ENCODE results near the gene FBH1.
"Not testable (repeated sequence)": the region's sequence is repeated elsewhere in the genome, so short reads cannot be mapped to it uniquely, and the experiment has no call there.

Gene FBH1

DNA sequence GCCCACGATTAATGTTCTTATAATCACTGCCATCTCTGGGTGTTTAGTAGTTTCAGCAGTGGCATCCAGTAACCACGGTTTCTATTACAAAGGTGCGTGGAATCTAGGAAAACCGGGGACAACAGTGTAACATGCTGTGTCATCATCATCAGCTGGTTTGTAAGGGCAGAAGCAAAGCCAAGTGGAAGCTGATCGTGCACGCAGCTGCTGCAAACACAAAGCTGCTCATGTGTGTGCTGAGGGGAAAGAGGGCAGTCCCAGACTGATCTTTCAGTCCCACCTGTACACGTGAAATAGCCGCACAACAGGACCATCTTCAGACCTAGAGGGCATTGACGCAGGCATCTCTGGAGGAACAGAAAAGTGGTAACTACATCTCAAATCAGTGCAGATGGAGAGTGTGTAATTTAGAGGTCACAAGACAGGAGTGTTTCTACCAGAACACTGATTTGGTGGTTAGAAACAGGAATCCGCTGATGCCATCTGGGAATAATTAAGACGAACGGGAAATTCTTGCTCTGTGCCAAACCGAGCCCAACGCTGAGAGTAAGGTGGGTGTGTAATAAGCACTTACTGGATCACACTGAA lies 13.8 kb upstream of the FBH1 start:
- DNase-seq: no peak

- not testable (repeated sequence) for DNase-seq
Measured at GRCh38 chr10:5877041-5877440, 13.0 kb upstream of the FBH1 start.

GRCh38 chr10:5882961-5883360 lies 7.1 kb upstream of the FBH1 start:
- no peak for DNase-seq

DNA sequence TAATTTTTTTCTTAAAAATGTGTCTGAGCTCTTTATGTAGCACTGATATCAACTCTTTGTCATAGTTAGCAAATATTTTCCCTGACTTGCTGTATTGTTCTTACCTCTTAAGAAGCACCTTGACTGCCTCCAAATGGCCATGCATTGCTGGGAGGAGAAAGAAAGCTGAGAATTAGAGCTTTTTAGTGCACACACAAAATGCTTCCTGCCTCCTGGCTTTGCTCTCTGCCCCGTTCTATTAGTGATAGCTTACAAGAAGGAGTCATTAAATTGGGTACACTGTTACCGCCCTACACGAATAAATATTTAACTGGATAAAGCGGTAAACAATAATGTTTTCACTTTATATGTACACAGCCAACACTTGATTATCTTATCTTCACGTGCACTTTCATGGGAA lies 4.4 kb upstream of the FBH1 start:
- DNase-seq: no peak

- DNase-seq: no peak
Measured at GRCh38 chr10:5887029-5887428, 3.0 kb upstream of the FBH1 start.

- DNase-seq: no peak
Measured at GRCh38 chr10:5887641-5888040, 2.4 kb upstream of the FBH1 start.

DNA sequence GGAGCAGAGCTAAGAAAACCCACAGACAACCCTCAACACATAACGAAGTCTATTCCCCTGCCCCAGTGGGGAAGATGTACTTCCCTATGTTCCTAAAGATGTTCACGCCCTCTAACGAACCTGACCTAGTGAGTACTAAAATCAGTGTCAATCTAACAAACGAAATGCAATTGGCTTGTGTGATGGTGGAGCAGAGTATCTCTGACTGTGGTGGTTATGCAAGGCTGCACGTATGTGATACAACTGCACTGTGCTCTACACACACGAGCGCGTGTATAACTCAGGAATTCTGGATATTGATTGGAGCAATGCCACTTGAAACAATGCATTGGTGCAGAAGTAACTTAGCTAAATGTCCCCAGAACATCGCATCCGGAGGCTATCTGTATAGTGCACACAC lies 1.7 kb upstream of the FBH1 start:
- peak; percentile 12 to 49 for DNase-seq

GRCh38 chr10:5888843-5889623 lies 1.0 kb upstream of the FBH1 start:
- peak in 1 of 2 experiments; percentile 5 for DNase-seq

DNA sequence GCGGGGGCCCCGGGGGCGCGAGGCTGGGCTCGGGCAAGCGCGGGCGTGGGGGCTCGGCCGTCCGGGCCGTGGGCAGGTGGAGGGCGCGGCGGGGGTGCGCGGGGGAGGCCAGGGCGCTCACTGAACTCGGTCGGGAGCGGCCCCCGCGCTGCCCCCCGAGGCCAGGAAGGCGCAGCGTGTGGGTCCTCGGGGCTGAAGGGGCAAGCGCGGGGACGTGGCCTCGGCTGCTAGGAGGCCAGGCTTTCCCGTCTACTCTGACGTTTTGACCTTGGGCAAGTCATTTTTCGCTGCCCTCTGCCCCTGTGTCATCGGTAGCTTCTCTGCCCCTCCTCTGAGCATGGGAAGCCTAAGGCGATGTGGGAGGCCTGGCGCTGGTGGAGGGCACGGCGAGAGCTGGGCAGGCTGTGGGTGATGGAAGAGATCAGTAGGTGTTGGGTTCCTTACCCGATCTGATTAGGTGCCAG lies 441 bp downstream of the FBH1 start:
- peak; percentile 13 for DNase-seq

DNA sequence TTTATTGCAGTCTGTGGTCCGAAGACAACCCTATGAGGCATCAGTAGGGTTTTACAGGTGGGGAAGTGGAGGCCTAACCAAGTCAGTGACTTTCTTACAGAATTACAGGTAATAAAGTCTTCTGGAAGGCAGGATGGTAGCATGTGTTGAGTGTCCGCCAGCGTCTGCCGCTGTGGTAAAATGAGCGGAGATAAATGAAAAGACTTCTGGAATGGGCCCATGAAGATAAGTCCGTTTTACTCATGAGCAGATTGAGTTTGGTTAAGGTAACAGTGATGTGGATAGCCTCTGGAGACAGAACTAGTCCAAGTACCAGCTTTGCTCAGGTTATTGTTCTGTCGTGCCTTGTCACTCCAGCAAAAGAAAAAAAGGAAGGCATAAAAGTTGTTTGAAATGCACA lies 966 bp downstream of the FBH1 start:
- no peak for DNase-seq

GRCh38 chr10:5892007-5892406 lies 2.0 kb downstream of the FBH1 start:
- no peak for DNase-seq

- DNase-seq: no peak
Measured at GRCh38 chr10:5893321-5893720, 3.3 kb downstream of the FBH1 start.

- DNase-seq: no peak
Measured at GRCh38 chr10:5894403-5894802, 4.4 kb downstream of the FBH1 start.

DNA sequence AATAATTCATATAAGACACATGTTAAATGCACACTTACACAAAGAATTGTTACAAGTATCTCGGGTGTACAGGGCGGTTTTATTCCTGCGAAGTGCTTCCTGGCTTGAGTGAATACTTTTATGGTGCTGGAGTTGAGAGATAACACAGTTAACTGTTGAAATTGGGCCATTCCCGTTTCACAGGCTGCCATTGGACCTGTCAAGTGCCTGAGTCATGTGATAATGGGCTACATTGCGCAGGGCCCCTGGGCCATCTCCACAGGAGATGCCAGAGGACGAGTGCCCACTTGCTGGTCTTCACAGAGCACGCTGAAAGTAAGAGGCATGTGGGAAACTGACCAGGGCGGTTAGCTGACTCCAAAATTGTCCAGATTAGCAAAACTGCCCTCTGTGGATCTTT lies 4.8 kb downstream of the FBH1 start:
- DNase-seq: no peak

- no peak for DNase-seq
Measured at GRCh38 chr10:5895365-5895764, 5.3 kb downstream of the FBH1 start.

- no peak for DNase-seq
Measured at GRCh38 chr10:5895804-5896203, 5.8 kb downstream of the FBH1 start.

DNA sequence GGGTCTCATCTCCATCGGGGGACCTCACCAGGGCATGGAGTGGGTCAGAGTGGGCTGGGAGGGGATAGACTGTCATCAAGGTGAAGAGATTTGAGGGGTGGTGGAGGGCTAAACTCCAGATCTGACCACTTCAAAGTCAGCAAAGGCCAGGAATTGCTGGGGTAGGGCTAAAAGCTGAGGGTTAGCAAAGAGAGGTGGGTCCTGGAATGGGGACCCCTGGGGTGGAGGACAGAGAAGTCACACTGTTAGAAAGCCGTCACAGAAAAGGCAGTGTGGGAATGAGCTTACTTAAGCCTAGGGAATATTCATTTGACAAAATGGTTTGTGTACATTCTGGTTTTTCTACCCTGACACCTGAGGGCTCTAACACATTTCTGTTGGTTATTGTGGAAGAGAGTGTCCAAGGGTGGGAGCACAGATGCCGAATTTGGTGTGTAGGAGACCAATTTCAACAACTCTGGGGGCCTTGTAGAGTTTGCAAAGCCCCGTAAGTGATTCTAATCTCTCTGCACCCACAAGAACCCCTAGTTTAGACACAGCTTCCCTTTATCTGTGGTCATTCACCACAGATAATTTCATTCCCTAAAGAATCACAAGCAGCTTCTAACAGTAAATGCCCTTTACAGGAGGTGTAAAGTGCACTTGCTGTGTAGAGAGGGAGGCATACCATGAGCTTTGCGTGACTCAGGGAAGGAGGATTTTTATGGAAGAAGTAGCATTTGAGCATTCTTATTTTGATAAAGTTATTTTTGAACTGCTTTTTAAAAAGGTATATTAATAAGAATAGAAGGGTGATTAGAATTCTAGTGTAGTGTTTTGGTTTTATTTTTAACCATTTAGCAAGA lies 6.4 kb downstream of the FBH1 start:
- DNase-seq: no peak

DNA sequence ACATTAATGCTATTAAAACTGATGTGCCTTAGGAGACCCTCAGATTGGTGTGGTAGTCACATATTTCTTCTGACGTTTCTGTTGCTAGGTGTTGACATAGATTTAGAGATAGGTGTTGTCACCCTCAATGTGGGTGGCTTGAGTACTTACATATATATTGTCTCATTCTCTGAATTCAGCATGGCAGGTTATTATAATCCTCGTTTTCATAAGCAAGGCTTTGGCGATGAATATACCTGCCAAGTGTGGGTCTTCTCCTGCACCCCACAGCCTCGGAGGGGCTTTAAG lies 7.0 kb downstream of the FBH1 start:
- DNase-seq: no peak

- no peak for DNase-seq
Measured at GRCh38 chr10:5897504-5897903, 7.5 kb downstream of the FBH1 start.

- no peak for DNase-seq
Measured at GRCh38 chr10:5898163-5898562, 8.1 kb downstream of the FBH1 start.

DNA sequence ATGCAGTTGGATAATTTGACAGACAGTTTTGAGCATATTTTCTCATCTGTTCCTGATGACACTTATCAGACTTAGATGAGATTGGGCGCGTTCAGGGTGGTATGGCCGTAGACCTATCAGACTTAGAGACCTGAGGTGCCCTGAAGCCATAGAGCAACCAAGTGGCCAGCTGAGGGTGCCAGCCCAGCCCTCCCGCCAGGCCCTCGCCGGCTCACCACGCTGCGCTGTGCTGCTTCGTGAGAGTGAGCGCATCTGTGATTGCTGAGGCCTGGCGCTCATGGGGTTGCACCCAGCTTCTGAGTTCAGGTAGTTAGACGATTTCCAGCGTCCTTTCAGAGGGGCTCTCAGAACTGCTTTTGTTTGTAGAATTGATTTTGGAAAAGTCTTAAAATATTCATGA lies 10.2 kb downstream of the FBH1 start:
- no peak for DNase-seq

DNA sequence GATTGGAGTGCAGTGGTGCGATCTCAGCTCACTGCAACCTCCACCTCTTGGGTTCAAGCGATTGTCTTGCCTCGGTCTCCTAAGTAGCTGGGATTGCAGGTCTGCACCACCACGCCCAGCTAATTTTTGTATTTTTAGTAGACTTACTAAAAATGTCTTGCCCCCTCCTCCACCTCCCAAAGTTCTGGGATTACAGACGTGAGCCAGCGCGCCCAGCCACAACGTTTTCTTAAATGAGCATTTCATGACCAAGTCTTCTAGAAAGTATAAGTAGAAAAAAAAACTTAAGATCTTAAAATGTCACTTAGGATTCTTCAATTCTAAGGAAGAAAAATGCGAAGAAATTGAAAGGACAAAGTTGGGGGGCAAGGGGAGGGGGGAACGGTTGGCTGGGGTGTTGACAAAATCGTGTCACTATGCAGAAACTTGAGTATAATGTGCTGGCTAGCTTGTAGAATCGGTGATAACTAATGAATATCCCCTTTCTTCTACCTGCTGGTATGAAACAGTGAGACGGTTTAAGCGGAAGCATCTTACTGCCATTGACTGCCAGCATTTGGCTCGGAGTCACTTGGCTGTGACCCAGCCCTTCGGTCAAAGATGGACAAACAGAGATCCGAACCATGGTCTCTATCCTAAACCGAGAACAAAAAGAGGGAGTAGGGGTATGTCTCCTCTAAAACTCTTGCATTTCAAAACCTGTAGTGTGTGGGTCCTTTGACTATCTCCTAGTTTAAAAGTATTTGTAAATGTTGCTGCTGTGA lies 12.7 kb downstream of the FBH1 start:
- DNase-seq: no peak

GRCh38 chr10:5903563-5903962 lies 13.5 kb downstream of the FBH1 start:
- DNase-seq: no peak

Measured in AML-193 (cell line).